ENCODE results near the gene POLR2F. TPM values are rescaled to one million over a fixed set of nuclear protein-coding genes. Genes with fewer than 3 reads are reported as not detected.
A peak's percentile ranks its signal among the peaks of the same experiment; 100 is the strongest.

Gene POLR2F
- total RNA-seq, 2 donors from 2014 or later: 53.2 to 62.1 TPM

DNA sequence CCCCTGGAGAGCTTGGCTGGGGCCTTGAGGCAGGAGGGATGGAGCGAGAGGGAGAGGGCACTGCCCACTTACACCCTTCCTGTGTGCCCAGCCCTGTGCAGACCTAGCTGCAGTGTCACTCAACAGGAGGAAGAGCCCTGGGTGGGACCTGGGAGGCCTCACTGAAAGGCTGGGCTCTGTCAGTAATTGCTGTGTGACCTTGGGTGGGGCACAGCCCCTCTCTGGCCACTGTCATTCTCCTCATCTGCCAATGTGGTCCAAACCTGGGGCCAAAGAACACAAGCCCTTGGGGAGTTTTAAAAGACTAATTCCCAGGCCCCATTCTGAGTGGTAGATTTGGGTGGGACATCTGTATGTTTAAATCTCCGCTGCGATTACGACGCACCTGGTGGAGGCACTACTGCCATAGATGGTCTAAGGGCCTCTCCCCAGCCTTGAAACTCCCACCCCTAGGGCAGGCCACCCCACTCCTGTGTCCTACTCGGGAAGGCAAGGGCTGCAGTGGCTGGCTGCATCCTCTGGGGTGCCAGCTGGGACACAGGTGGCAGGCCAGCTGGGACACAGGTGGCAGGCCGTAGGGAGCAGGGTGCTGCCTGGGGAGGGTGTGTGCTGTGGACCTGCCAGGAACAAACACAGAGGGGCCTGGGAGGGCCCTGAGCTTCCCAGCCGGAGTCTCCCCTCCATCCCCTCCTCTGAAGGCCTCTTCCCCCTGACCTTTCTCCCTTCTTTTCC is 43.2 kb downstream of the POLR2F start:
- no peak overlapping the region for H3K4me3 ChIP-seq
- no peaks in the 10 kb centered on the region for H3K27me3 ChIP-seq
- no peaks in the 10 kb centered on the region for H3K36me3 ChIP-seq
- H3K9me3 ChIP-seq: no peaks in the 10 kb centered on the region
- TF ChIP-seq, protein P1, sequence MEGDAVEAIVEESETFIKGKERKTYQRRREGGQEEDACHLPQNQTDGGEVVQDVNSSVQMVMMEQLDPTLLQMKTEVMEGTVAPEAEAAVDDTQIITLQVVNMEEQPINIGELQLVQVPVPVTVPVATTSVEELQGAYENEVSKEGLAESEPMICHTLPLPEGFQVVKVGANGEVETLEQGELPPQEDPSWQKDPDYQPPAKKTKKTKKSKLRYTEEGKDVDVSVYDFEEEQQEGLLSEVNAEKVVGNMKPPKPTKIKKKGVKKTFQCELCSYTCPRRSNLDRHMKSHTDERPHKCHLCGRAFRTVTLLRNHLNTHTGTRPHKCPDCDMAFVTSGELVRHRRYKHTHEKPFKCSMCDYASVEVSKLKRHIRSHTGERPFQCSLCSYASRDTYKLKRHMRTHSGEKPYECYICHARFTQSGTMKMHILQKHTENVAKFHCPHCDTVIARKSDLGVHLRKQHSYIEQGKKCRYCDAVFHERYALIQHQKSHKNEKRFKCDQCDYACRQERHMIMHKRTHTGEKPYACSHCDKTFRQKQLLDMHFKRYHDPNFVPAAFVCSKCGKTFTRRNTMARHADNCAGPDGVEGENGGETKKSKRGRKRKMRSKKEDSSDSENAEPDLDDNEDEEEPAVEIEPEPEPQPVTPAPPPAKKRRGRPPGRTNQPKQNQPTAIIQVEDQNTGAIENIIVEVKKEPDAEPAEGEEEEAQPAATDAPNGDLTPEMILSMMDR (IDR thresholded peaks at IDR 0.05): no peak
- H3K27ac ChIP-seq: no peak overlapping the region
- H3K4me1 ChIP-seq: peaks cover 0 to 11% of the 10 kb centered on the region in 2 donors
- no peak for DNase-seq (ENCODE audit: low spot score)

DNA sequence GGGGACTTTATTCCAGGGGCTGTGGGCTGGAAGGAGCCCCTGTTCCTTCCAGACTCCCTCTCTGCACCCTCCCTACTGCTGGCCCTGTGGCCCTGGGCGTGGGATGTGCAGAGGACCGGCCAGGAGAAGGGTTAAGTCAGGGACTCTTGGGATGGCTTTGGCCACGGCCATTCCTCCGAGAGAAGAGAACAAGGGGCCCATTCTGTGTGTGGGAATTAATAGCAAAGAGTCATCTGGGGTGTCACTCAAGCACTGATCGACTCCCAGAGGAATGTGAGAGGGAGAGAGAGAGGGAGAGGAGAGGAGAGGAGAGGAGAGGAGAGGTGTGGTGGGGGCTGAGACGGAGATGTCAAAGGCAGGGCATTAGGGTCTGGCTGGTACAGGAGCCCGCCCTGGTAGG is 45.0 kb downstream of the POLR2F start:
- Histone ChIP-seq H3K36me3 (no peaks in the 10 kb centered on the region), H3K27ac (no peak overlapping the region), H3K27me3 (no peaks in the 10 kb centered on the region), H3K4me1 (peaks cover 0 to 11% of the 10 kb centered on the region in 2 donors), H3K9me3 (no peaks in the 10 kb centered on the region), H3K4me3 (no peak overlapping the region)
- TF ChIP-seq, protein P1 (IDR thresholded peaks at IDR 0.05): no peak
- DNase-seq (ENCODE audit: low spot score): no peak

DNA sequence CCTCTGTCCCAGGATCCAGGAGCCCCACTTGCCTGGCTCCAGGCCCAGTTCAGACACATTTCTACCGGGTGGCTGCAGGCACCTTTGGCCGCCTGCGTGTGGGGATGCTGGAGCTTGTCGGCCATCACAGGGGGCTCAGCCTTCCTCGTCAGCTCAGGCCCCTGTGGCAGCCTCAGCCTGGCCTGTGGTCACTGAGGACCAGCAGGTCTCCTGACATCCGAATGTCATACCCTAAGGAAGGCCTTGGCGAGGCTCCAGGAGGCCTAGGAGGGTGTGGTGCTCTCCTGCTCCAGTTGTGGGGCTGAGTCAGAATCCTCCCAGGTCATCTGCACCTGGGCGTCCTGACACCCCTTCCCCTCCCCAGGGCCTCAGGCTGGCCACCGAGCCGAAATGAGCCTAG is 45.7 kb downstream of the POLR2F start:
- no peak for DNase-seq (ENCODE audit: low spot score)
- no peak overlapping the region for H3K4me3 ChIP-seq
- H3K4me1 ChIP-seq: peaks cover 0 to 11% of the 10 kb centered on the region in 2 donors
- H3K27ac ChIP-seq: no peak overlapping the region
- TF ChIP-seq, protein P1 (IDR thresholded peaks at IDR 0.05): no peak
- no peaks in the 10 kb centered on the region for H3K9me3 ChIP-seq
- no peaks in the 10 kb centered on the region for H3K36me3 ChIP-seq
- H3K27me3 ChIP-seq: no peaks in the 10 kb centered on the region

DNA sequence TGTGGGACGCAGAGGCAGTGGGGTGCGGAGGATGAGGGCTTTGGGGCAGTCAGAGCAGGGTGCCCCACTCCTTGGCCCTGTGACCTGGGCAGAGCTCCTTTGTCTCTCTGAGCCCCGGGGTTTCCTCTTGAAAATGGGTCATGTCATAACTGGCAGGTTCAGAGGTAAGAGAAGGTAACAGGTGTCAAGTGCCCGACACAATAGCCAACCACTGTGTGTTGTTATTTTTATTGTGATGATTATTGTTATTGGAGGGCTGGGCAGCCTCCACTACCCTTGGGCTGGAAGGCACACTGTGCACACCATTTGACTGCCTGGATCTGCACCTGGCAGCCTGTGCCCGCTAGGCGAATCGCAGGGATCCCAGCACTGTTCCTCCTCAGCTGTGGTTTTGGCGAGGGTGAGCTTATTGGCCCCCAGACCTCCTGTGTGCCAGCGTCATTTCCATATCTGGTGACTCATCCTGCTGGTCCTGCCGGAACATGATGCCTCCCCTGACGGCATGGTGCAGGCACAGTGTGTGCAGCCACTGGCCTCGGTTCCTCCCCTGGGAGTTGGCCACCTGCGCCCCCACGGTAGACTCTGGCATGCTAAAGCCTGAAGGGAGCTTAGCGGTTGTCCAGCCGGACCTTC is 46.3 kb downstream of the POLR2F start:
- peak overlapping the region in 1 of 2 donors; percentile 11 for H3K27ac ChIP-seq

DNA sequence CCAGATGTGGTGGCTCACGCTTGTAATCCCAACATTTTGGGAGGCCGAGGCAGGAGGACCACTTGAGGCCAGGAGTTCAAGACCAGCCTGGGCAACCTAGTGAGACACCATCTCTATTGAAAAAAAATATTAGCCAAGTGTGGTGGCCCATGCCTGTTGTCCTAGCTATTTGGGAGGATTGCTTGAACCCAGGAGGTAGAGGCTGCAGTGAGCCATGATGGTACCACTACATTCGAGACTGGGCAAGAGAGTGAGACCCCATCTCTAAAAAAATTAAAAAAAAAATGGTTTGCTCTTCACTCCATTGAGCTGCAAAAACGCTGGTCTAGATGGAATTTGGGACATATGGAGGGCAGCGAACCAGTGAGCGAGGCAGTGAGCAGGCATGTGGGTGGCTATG is 52.4 kb downstream of the POLR2F start:
- Histone ChIP-seq H3K9me3 (no peaks in the 10 kb centered on the region), H3K4me3 (no peak overlapping the region), H3K27me3 (no peaks in the 10 kb centered on the region), H3K4me1 (no peaks in the 10 kb centered on the region), H3K36me3 (no peaks in the 10 kb centered on the region), H3K27ac (no peak overlapping the region)
- TF ChIP-seq, protein P1 (IDR thresholded peaks at IDR 0.05): no peak
- no peak for DNase-seq (ENCODE audit: low spot score)

More for the DNA sequence above, 46.3 kb downstream of the POLR2F start:
- TF ChIP-seq, protein P1 (IDR thresholded peaks at IDR 0.05): no peak
- DNase-seq (ENCODE audit: low spot score): no peak
- H3K27me3 ChIP-seq: no peaks in the 10 kb centered on the region
- H3K9me3 ChIP-seq: no peaks in the 10 kb centered on the region
- H3K4me3 ChIP-seq: no peak overlapping the region
- no peaks in the 10 kb centered on the region for H3K36me3 ChIP-seq
- peaks cover 0 to 11% of the 10 kb centered on the region in 2 donors for H3K4me1 ChIP-seq
